ENCODE data around the gene ZFP92.

Gene ZFP92

GRCh38 chrX:153450114-153450948 lies 39.1 kb downstream of the ZFP92 start:
- TF ChIP-seq CTCF (conservative IDR thresholded peaks at IDR 0.05; ENCODE audit: low read depth, low read length): no peak

GRCh38 chrX:153450949-153451277 lies 39.6 kb downstream of the ZFP92 start:
- TF ChIP-seq CTCF (conservative IDR thresholded peaks at IDR 0.05; ENCODE audit: low read depth, low read length): no peak
- H3K4me3 ChIP-seq (ENCODE audit: low read length): no peak overlapping the region
- no peak for DNase-seq (ENCODE audit: low read depth)

More at GRCh38 chrX:153450114-153450948, 39.1 kb downstream of the ZFP92 start:
- DNase-seq (ENCODE audit: low read depth): no peak
- no peak overlapping the region for H3K4me3 ChIP-seq (ENCODE audit: low read length)

GRCh38 chrX:153454901-153455550 lies 43.8 kb downstream of the ZFP92 start:
- H3K4me3 ChIP-seq (ENCODE audit: low read length): no peak overlapping the region
- DNase-seq (ENCODE audit: low read depth): no peak
- TF ChIP-seq CTCF (conservative IDR thresholded peaks at IDR 0.05; ENCODE audit: low read depth, low read length): no peak

- no peak for TF ChIP-seq CTCF (conservative IDR thresholded peaks at IDR 0.05; ENCODE audit: low read depth, low read length)
- no peak for DNase-seq (ENCODE audit: low read depth)
- no peak overlapping the region for H3K4me3 ChIP-seq (ENCODE audit: low read length)
Measured at GRCh38 chrX:153455571-153455970, 44.3 kb downstream of the ZFP92 start.

- no peak for TF ChIP-seq CTCF (conservative IDR thresholded peaks at IDR 0.05; ENCODE audit: low read depth, low read length)
- DNase-seq (ENCODE audit: low read depth): no peak
Measured at GRCh38 chrX:153456161-153456560, 44.9 kb downstream of the ZFP92 start.

GRCh38 chrX:153456704-153457103 lies 45.4 kb downstream of the ZFP92 start:
- TF ChIP-seq CTCF (conservative IDR thresholded peaks at IDR 0.05; ENCODE audit: low read depth, low read length): no peak
- DNase-seq (ENCODE audit: low read depth): no peak
- H3K4me3 ChIP-seq (ENCODE audit: low read length): no peak overlapping the region

More at GRCh38 chrX:153456161-153456560, 44.9 kb downstream of the ZFP92 start:
- H3K4me3 ChIP-seq (ENCODE audit: low read length): no peak overlapping the region

Data from retinal pigment epithelial cell (primary cell).